ENCODE measurements around the gene PRPF8.

GRCh38 chr17:1658100-1658499 is 26.6 kb downstream of the PRPF8 start:
- no peak for TF ChIP-seq POLR2A (IDR thresholded peaks at IDR 0.05; ENCODE audit: low read depth, low read length)
- no peak for TF ChIP-seq SPI1 (IDR thresholded peaks at IDR 0.05; ENCODE audit: low read depth, low read length)
- no peak for TF ChIP-seq TAF1 (IDR thresholded peaks at IDR 0.05; ENCODE audit: low read depth, low read length)
- no peak for TF ChIP-seq POLR2AphosphoS5 (IDR thresholded peaks at IDR 0.05; ENCODE audit: low read depth, low read length)
- no peak for TF ChIP-seq POU2F2 (IDR thresholded peaks at IDR 0.05; ENCODE audit: low read depth, low read length)
- TF ChIP-seq PAX5 (IDR thresholded peaks at IDR 0.05; ENCODE audit: insufficient read depth, low read length, severe bottlenecking) = no peak
